Tibial nerve (tissue), 3 donors: Measurements from ENCODE around the gene SNX10.

Source experiments
- CTCF ChIP-seq, 5 experiments: fragments of 200-600 bp in 3 of 5; fragments of 450-650 bp in 2 of 5; sonication (generic) in 3 of 5; IDR thresholded peaks; one replicate each; pipeline ENCODE4 v1.5.1; 2016 to 2019; ENCODE audit warnings: antibody characterized with exemption in 5 of 5, mild to moderate bottlenecking in 3 of 5, moderate library complexity in 2 of 5
- POLR2A ChIP-seq, 2 donors: fragments of 450-650 bp; IDR thresholded peaks; one replicate each; pipeline ENCODE4 v1.6.1; 2017; ENCODE audit warnings: antibody characterized with exemption in 2 of 2, mild to moderate bottlenecking in 2 of 2, moderate library complexity in 2 of 2

- TF ChIP-seq POLR2A (IDR thresholded peaks at IDR 0.05) (no peak), CTCF (IDR thresholded peaks at IDR 0.05) (no peak)
Measured at GRCh38 chr7:26275213-26275612, 16.4 kb upstream of the SNX10 start.
